Neural progenitor cell (in vitro differentiated cells): Measurements from ENCODE around the gene BMP15.

ENCODE experiments used
- CTCF ChIP-seq: fragments of 200-600 bp; sonication (generic); IDR thresholded peaks from 2 replicates; pipeline ENCODE4 v1.5.1; 2017; ENCODE audit warnings: antibody characterized with exemption, mild to moderate bottlenecking
- EZH2 ChIP-seq: fragments of 200-600 bp; sonication (generic); IDR thresholded peaks from 2 replicates; pipeline ENCODE4 v1.6.1; 2017; ENCODE audit warnings: antibody characterized with exemption, mild to moderate bottlenecking, moderate library complexity
- EZH2phosphoT487 ChIP-seq: fragments of 200-600 bp; sonication (generic); IDR thresholded peaks from 2 replicates; pipeline ENCODE4 v1.6.1; 2017; ENCODE audit warnings: antibody characterized with exemption

GRCh38 chrX:50942471-50942870 lies 31.9 kb downstream of the BMP15 start:
- TF ChIP-seq CTCF (no peak), EZH2 (no peak), EZH2phosphoT487 (no peak)
